ENCODE results near the gene MYO18B. TPM values are rescaled to one million over a fixed set of nuclear protein-coding genes. Genes with fewer than 3 reads are reported as not detected.

Gene MYO18B
- total and polyA plus RNA-seq, 2 donors (not counting 1 experiment from before 2014, with no cell fraction given) = 0.15 TPM; not detected in 1

DNA sequence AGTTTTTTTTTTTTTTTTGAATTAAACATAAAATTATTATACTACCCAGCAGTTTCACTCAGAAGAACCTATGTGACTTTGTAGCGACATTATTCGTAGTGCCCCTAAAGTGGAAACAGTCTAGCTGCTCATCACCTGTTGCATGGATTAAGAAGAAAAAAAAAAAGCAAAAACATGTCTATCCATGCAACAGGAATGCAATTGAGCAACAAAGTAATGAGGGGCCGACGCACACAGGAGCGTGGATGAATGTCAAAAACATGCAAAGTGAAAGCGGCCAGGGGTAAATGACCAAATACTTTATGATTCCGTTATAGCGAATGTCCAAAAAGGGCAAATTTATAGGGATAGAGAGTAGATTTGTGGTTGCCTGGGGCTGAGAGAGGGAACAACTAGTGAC, 16.3 kb downstream of the MYO18B start:
- Mint-ChIP-seq H3K4me1 (no peaks in the 10 kb centered on the region), H3K27ac (no peak overlapping the region), H3K9me3 (ENCODE audit: insufficient read depth) (no peaks in the 10 kb centered on the region), H3K4me3 (no peak overlapping the region), H3K27me3 (peaks cover 10% of the 10 kb centered on the region)
- no peak overlapping the region for H2AFZ ChIP-seq (ENCODE audit: insufficient read depth, low read depth, low read length, poor library complexity, severe bottlenecking)
- no peak overlapping the region for H3K9ac ChIP-seq (ENCODE audit: low read length)
- DNase-seq = no peak
- no peaks in the 10 kb centered on the region for H3K4me1 ChIP-seq (ENCODE audit: control insufficient read depth in 2 of 2, insufficient read depth in 2 of 2, low read length in 2 of 2)
- ChIA-PET CTCF (no interaction called here), POLR2A (no interaction called here)
- H3K79me2 ChIP-seq (ENCODE audit: control insufficient read depth, insufficient read depth, low read length) = no peaks in the 10 kb centered on the region
- ATAC-seq (ENCODE audit: low read depth) = no peak
- H3K4me2 ChIP-seq (replicated peaks; ENCODE audit: low read depth, low read length, poor library complexity, severe bottlenecking) = no peak overlapping the region
- no peak overlapping the region for H3K27ac ChIP-seq (ENCODE audit: low read length in 2 of 2)
- H3K9me3 ChIP-seq (ENCODE audit: control extremely low read depth in 1 of 3, control insufficient read depth in 2 of 3, insufficient read depth in 1 of 3, low read length in 2 of 3) = no peaks in the 10 kb centered on the region
- 90% methylated on average over 6 of the region's 8 CpGs for WGBS (ENCODE audit: insufficient coverage)
- no peaks in the 10 kb centered on the region for H3K27me3 ChIP-seq (replicated peaks in 1 of 4; ENCODE audit: control extremely low read depth in 1 of 4, control insufficient read depth in 3 of 4, insufficient read depth in 4 of 4, low read length in 3 of 4)
- TF ChIP-seq, protein P1, sequence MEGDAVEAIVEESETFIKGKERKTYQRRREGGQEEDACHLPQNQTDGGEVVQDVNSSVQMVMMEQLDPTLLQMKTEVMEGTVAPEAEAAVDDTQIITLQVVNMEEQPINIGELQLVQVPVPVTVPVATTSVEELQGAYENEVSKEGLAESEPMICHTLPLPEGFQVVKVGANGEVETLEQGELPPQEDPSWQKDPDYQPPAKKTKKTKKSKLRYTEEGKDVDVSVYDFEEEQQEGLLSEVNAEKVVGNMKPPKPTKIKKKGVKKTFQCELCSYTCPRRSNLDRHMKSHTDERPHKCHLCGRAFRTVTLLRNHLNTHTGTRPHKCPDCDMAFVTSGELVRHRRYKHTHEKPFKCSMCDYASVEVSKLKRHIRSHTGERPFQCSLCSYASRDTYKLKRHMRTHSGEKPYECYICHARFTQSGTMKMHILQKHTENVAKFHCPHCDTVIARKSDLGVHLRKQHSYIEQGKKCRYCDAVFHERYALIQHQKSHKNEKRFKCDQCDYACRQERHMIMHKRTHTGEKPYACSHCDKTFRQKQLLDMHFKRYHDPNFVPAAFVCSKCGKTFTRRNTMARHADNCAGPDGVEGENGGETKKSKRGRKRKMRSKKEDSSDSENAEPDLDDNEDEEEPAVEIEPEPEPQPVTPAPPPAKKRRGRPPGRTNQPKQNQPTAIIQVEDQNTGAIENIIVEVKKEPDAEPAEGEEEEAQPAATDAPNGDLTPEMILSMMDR (IDR thresholded peaks at IDR 0.05) = no peak
- no peak for TF ChIP-seq EZH2 (IDR thresholded peaks at IDR 0.05; ENCODE audit: borderline replicate concordance, insufficient read depth, low read depth, low read length, poor library complexity, severe bottlenecking)
- H3K4me3 ChIP-seq (ENCODE audit: control extremely low read depth in 1 of 5, extremely low read depth in 1 of 5, insufficient read depth in 1 of 5, low read depth in 2 of 5, low read length in 4 of 5) = no peak overlapping the region
- H3K36me3 ChIP-seq (replicated peaks in 1 of 2; ENCODE audit: control extremely low read depth in 1 of 2, control insufficient read depth in 1 of 2, extremely low read depth in 1 of 2, insufficient read depth in 2 of 2, low read length in 1 of 2) = no peaks in the 10 kb centered on the region
- no peaks in the 10 kb centered on the region for H4K20me1 ChIP-seq (ENCODE audit: control insufficient read depth, insufficient read depth, low read length, poor library complexity, severe bottlenecking)
- intact Hi-C loops (cut with micrococcal nuclease) = no loop called here

DNA sequence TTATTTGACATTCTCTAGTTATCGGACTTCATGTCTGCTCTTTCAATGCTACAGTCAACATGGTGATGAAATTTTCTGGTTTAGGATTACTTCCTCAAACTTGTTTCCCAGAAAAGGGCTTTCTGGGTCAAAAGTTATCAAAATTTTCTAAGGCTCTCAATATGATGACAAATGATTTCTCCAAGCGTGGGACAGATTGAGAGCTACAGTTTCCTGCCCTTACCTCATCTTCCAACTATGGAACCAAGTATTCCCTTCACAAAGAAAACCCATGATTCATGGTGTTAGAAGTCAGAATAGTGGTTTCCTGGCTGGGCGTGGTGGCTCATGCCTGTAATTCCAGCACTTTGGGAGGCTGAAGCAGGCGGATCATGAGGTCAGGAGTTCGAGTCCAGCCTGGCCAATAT, 17.8 kb downstream of the MYO18B start:
- H3K27me3 Mint-ChIP-seq = peaks cover 7% of the 10 kb centered on the region

More for the DNA sequence above, 17.8 kb downstream of the MYO18B start:
- CTCF ChIA-PET = interaction anchor here (1.1 to 2.2 kb wide), 2 partner anchors 11 to 13 kb away, joined by 3 to 6 read pairs; no protein-coding TSS in a partner anchor
- H3K4me2 ChIP-seq (replicated peaks; ENCODE audit: low read depth, low read length, poor library complexity, severe bottlenecking) = no peak overlapping the region
- no peaks in the 10 kb centered on the region for H4K20me1 ChIP-seq (ENCODE audit: control insufficient read depth, insufficient read depth, low read length, poor library complexity, severe bottlenecking)
- peaks cover 0 to 3% (median 0%) of the 10 kb centered on the region in 4 experiments for H3K27me3 ChIP-seq (replicated peaks in 1 of 4; ENCODE audit: control extremely low read depth in 1 of 4, control insufficient read depth in 3 of 4, insufficient read depth in 4 of 4, low read length in 3 of 4)
- H3K9ac ChIP-seq (ENCODE audit: low read length) = no peak overlapping the region
- no peak overlapping the region for H2AFZ ChIP-seq (ENCODE audit: insufficient read depth, low read depth, low read length, poor library complexity, severe bottlenecking)
- POLR2A ChIA-PET = no interaction called here
- TF ChIP-seq, protein P1 (IDR thresholded peaks at IDR 0.05) = no peak
- TF ChIP-seq EZH2 (IDR thresholded peaks at IDR 0.05; ENCODE audit: borderline replicate concordance, insufficient read depth, low read depth, low read length, poor library complexity, severe bottlenecking) = no peak
- no peak overlapping the region for H3K27ac ChIP-seq (ENCODE audit: low read length in 2 of 2)
- intact Hi-C loops (cut with micrococcal nuclease) = no loop called here
- WGBS (ENCODE audit: insufficient coverage) = no CpG with 5 or more reads among the region's 5 CpGs
- H3K27ac Mint-ChIP-seq = no peak overlapping the region
- H3K4me3 Mint-ChIP-seq = no peak overlapping the region
- H3K4me1 ChIP-seq (ENCODE audit: control insufficient read depth in 2 of 2, insufficient read depth in 2 of 2, low read length in 2 of 2) = no peaks in the 10 kb centered on the region
- no peaks in the 10 kb centered on the region for H3K4me1 Mint-ChIP-seq
- ATAC-seq (ENCODE audit: low read depth) (no peak), DNase-seq (no peak)
- no peaks in the 10 kb centered on the region for H3K36me3 ChIP-seq (replicated peaks in 1 of 2; ENCODE audit: control extremely low read depth in 1 of 2, control insufficient read depth in 1 of 2, extremely low read depth in 1 of 2, insufficient read depth in 2 of 2, low read length in 1 of 2)
- H3K9me3 Mint-ChIP-seq (ENCODE audit: insufficient read depth) = no peaks in the 10 kb centered on the region
- no peaks in the 10 kb centered on the region for H3K79me2 ChIP-seq (ENCODE audit: control insufficient read depth, insufficient read depth, low read length)
- no peak overlapping the region for H3K4me3 ChIP-seq (ENCODE audit: control extremely low read depth in 1 of 5, extremely low read depth in 1 of 5, insufficient read depth in 1 of 5, low read depth in 2 of 5, low read length in 4 of 5)
- peaks cover 0 to 4% (median 0%) of the 10 kb centered on the region in 3 donors for H3K9me3 ChIP-seq (ENCODE audit: control extremely low read depth in 1 of 3, control insufficient read depth in 2 of 3, insufficient read depth in 1 of 3, low read length in 2 of 3)
